SK-N-SH (cell line): ENCODE results near the gene BIRC7. TPM values are rescaled to one million over a fixed set of nuclear protein-coding genes. Genes with fewer than 3 reads are reported as not detected.

Source experiments
- CTCF ChIA-PET: fragments of 300-600, 350-600 bp; formaldehyde crosslinking; extraction: SDS; loops from one replicate; lab custom pipeline; 2021; lab: Yijun Ruan, JAX
- POLR2A ChIA-PET: fragments of 350-600 bp; sonication (Branson Sonifier 250); formaldehyde crosslinking; extraction: SDS; loops from one replicate; lab custom pipeline; 2020; ENCODE audit warnings: antibody characterized with exemption, inconsistent platforms; lab: Yijun Ruan, JAX
- DNase-seq: peaks from one replicate; pipeline ENCODE4 v3.0.0; 2012
- H2AFZ ChIP-seq: fragments of 200-600 bp; sonication (generic); 2 replicates; pipeline ENCODE4 v1.8.1; 2016; ENCODE audit warnings: antibody characterized with exemption, mild to moderate bottlenecking, low read depth
- H3F3A ChIP-seq: fragments of 200-600 bp; sonication (generic); replicated peaks from 2 replicates; pipeline ENCODE3; 2016; ENCODE audit warnings: antibody characterized with exemption, mild to moderate bottlenecking; ENCODE audit not compliant: insufficient read depth
- H3K27ac ChIP-seq, 2 experiments: fragments of 200-500 bp in 1 of 2; fragments of 200-600 bp in 1 of 2; sonication (Bioruptor generic) in 1 of 2; sonication (generic), shearing (Covaris generic) in 1 of 2; 2 replicates each; pipeline versions ENCODE4 v1.5.1 to v1.6.1; 2014 to 2016; ENCODE audit warnings: low read depth in 2 of 2, inconsistent platforms in 1 of 2, low read length in 1 of 2, mild to moderate bottlenecking in 1 of 2, mixed read lengths in 1 of 2
- H3K27me3 ChIP-seq: fragments of 200-600 bp; sonication (generic), shearing (Covaris generic); 2 replicates; pipeline ENCODE4 v1.6.1; 2016; ENCODE audit warnings: mixed run types; ENCODE audit not compliant: insufficient read depth
- H3K36me3 ChIP-seq, 2 experiments: fragments of 200-500 bp in 1 of 2; fragments of 200-600 bp in 1 of 2; sonication (Bioruptor generic) in 1 of 2; sonication (generic) in 1 of 2; replicated peaks in 1 of 2; 2 replicates each; pipeline versions ENCODE3 to v1.5.1; 2014 to 2016; ENCODE audit warnings: low read length in 1 of 2, mild to moderate bottlenecking in 1 of 2; ENCODE audit not compliant: insufficient read depth in 2 of 2, control insufficient read depth in 1 of 2
- H3K4me1 ChIP-seq, 2 experiments: fragments of 200-500 bp in 1 of 2; fragments of 200-600 bp in 1 of 2; sonication (Bioruptor generic) in 1 of 2; sonication (generic), shearing (Covaris generic) in 1 of 2; 2 replicates each; pipeline versions ENCODE4 v1.5.1 to v1.6.1; 2014 to 2016; ENCODE audit warnings: low read depth in 1 of 2, low read length in 1 of 2, mixed run types in 1 of 2; ENCODE audit not compliant: insufficient read depth in 2 of 2, control insufficient read depth in 1 of 2
- H3K4me2 ChIP-seq: fragments of 200-600 bp; sonication (generic), shearing (Covaris generic); 2 replicates; pipeline ENCODE4 v1.6.1; 2017; ENCODE audit warnings: mixed run types
- H3K4me3 ChIP-seq, 2 experiments: fragments of 200-500 bp in 1 of 2; fragments of 200-600 bp in 1 of 2; sonication (Bioruptor generic) in 1 of 2; sonication (generic), shearing (Covaris generic) in 1 of 2; 2 replicates each; pipeline versions ENCODE4 v1.5.1 to v1.8.1; 2014 to 2016; ENCODE audit warnings: low read depth in 2 of 2, inconsistent platforms in 1 of 2, low read length in 1 of 2, mild to moderate bottlenecking in 1 of 2, mixed read lengths in 1 of 2, moderate library complexity in 1 of 2
- H3K79me2 ChIP-seq: fragments of 200-600 bp; sonication (generic); 2 replicates; pipeline ENCODE4 v1.8.1; 2017; ENCODE audit warnings: mild to moderate bottlenecking; ENCODE audit not compliant: insufficient read depth
- H3K9ac ChIP-seq: fragments of 200-600 bp; sonication (generic); 2 replicates; pipeline ENCODE4 v1.6.1; 2017; ENCODE audit warnings: mixed run types
- H3K9me2 ChIP-seq: fragments of 200-600 bp; sonication (generic); 2 replicates; pipeline ENCODE4 v1.6.1; 2017; ENCODE audit warnings: mixed run types
- H3K9me3 ChIP-seq: fragments of 200-600 bp; sonication (generic); 2 replicates; pipeline ENCODE4 v1.6.1; 2017; ENCODE audit warnings: mixed run types, mild to moderate bottlenecking, moderate library complexity
- H4K20me1 ChIP-seq: fragments of 200-600 bp; sonication (generic); 2 replicates; pipeline ENCODE4 v1.6.1; 2017; ENCODE audit warnings: mild to moderate bottlenecking, mixed run types; ENCODE audit not compliant: insufficient read depth
- ELF1 ChIP-seq: IDR thresholded peaks from 2 replicates; pipeline ENCODE4 v1.4.0; 2012
- EZH2phosphoT487 ChIP-seq: fragments of 200-600 bp; sonication (generic); IDR thresholded peaks from 2 replicates; pipeline ENCODE4 v1.6.1; 2017; ENCODE audit warnings: low read depth, mixed run types, mild to moderate bottlenecking, antibody characterized with exemption, moderate library complexity, borderline replicate concordance
- FOSL2 ChIP-seq: IDR thresholded peaks from 2 replicates; pipeline ENCODE4 v1.4.0; 2012; ENCODE audit warnings: low read depth, mild to moderate bottlenecking, moderate library complexity, borderline replicate concordance
- JUND ChIP-seq: IDR thresholded peaks from 2 replicates; pipeline ENCODE4 v1.4.0; 2012
- MEF2A ChIP-seq: IDR thresholded peaks from 2 replicates; pipeline ENCODE4 v1.4.0; 2012; ENCODE audit warnings: low read depth, borderline replicate concordance
- NFIC ChIP-seq: IDR thresholded peaks from 2 replicates; pipeline ENCODE4 v1.4.0; 2012; ENCODE audit warnings: borderline replicate concordance
- NRF1 ChIP-seq: IDR thresholded peaks from 2 replicates; pipeline ENCODE4 v1.6.1; 2012; ENCODE audit warnings: low read depth, mild to moderate bottlenecking, low read length
- SIN3A ChIP-seq: IDR thresholded peaks from 2 replicates; pipeline ENCODE4 v1.6.1; 2012; ENCODE audit warnings: low read depth, mild to moderate bottlenecking, low read length, moderate library complexity, borderline replicate concordance
- TAF1 ChIP-seq: IDR thresholded peaks from 2 replicates; pipeline ENCODE4 v1.6.1; 2012; ENCODE audit warnings: low read depth, mild to moderate bottlenecking, low read length, moderate library complexity, borderline replicate concordance
- TCF12 ChIP-seq: IDR thresholded peaks from 2 replicates; pipeline ENCODE4 v1.4.0; 2012
- TEAD4 ChIP-seq: IDR thresholded peaks from 2 replicates; pipeline ENCODE4 v1.4.0; 2012; ENCODE audit warnings: mild to moderate bottlenecking, borderline replicate concordance; ENCODE audit not compliant: insufficient read depth
- YY1 ChIP-seq: IDR thresholded peaks from 2 replicates; pipeline ENCODE4 v1.4.0; 2012; ENCODE audit warnings: low read depth, mild to moderate bottlenecking
- WGBS: methylation state at CpG from one replicate; pipeline ENCODE4 v1.1.6; 2017; ENCODE audit warnings: low lambda C conversion rate; 5-methylcytosine and 5-hydroxymethylcytosine counted together
- polyA plus RNA-seq, 3 experiments: library from polyadenylated mRNA; depleted of rRNA; stranded (reverse); fragments of >200 nt; gene quantifications; 2 replicates each; pipeline ENCODE4 v1.2.3, GENCODE V29; 2012
- TF ChIP-seq, protein P1 (sequence below): IDR thresholded peaks from 2 replicates; pipeline ENCODE4; 2012
- TF ChIP-seq, protein P2 (sequence below): fragments of 150-350 bp; IDR thresholded peaks from 2 replicates; pipeline ENCODE4 v1.6.1; 2017; ENCODE audit warnings: antibody characterized with exemption, low read length, low read depth, borderline replicate concordance
- TF ChIP-seq, protein P3 (sequence below): IDR thresholded peaks from 2 replicates; pipeline ENCODE4 v1.4.0; 2012; ENCODE audit warnings: low read depth

BIRC7 gene
- polyA plus RNA-seq, 1 of the 3 experiments (the other 2 are of a cell fraction): not detected

DNA sequence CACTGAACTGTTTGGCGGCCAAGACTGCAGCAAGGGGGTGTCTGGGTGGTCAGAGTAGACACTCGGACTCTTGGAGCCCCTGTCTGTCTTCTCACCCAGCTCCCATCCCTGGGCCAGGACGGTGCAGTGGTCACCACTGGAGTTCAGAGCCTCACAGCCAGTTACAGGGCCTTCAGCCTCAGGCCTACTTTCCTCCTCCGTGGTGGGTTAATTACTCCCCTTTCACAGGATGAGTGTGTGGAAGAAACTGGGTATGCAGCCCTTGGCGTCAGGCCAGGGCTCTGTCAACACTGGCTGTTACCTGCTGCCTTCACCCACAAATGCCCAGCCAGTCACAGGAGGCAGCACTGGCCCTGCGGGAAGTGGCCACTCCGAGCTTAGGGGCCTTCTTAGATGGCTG, 18.0 kb upstream of the BIRC7 start:
- CTCF ChIA-PET: interaction anchor here (1.1 to 1.9 kb wide), 3 partner anchors 59 to 164 kb away, joined by 3 to 6 read pairs (median 4); no protein-coding TSS in a partner anchor
- no peak overlapping the region for H2AFZ ChIP-seq

DNA sequence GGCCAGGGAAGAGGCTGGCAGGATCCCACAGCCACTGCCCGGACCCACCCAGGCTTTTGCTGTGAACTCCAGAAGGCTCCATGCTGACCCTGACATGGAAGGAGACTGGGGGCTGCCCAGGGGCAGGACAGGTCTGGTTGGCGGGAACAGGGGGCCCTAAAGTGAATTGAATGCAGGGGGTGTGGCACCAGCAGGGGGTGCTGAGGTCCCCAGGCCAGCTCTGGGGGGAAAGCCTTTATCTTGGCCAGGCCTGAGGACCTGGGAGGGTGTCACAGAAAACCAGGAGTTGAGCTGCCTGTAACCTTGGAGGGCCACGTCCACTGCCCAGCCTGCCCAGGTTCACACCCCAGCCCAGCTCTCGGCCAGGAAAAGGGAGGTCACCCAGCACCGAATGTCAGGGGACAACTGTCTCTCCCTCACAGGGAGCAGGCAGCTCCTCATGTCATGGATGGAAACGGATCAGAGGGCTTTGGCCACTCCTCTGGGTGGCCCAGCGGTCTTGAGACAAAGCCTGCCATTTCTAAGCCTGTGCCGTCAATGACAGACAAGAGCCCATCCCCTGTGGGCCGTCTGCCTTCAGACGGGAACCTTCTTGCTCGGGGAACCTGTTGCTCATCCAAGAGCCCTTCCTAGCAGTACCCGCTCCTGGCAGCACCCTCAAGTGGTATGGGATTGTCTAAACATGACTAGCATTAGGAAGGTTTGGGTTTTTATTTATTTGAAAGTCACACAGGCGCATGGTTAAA, 16.8 kb upstream of the BIRC7 start:
- no peak overlapping the region for H3K9ac ChIP-seq
- CTCF ChIA-PET: interaction anchor here (1.1 to 1.2 kb wide), 2 partner anchors 12 to 162 kb away, joined by 5 read pairs; no protein-coding TSS in a partner anchor

More for the DNA sequence above, 18.0 kb upstream of the BIRC7 start:
- Histone ChIP-seq H4K20me1 (peaks cover 23% of the 10 kb centered on the region), H3K27ac (no peak overlapping the region), H3K36me3 (peaks cover 16 to 17% of the 10 kb centered on the region in 2 experiments), H3K9me3 (no peaks in the 10 kb centered on the region), H3K4me3 (no peak overlapping the region), H3K9ac (no peak overlapping the region), H3K4me2 (no peak overlapping the region), H3K4me1 (peaks cover 10 to 21% of the 10 kb centered on the region in 2 experiments; a peak in 3 of 4 replicates), H3K79me2 (peaks cover 30% of the 10 kb centered on the region), H3F3A (no peaks in the 10 kb centered on the region), H3K9me2 (no peaks in the 10 kb centered on the region), H3K27me3 (0 out of 2 replicates have a peak, but pooled peaks cover 6% of the 10 kb centered on the region)
- DNase-seq: no peak
- 76% methylated on average over 3 of the region's 7 CpGs for WGBS
- TF ChIP-seq, protein P1, sequence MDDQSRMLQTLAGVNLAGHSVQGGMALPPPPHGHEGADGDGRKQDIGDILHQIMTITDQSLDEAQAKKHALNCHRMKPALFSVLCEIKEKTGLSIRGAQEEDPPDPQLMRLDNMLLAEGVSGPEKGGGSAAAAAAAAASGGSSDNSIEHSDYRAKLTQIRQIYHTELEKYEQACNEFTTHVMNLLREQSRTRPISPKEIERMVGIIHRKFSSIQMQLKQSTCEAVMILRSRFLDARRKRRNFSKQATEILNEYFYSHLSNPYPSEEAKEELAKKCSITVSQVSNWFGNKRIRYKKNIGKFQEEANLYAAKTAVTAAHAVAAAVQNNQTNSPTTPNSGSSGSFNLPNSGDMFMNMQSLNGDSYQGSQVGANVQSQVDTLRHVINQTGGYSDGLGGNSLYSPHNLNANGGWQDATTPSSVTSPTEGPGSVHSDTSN: no peak
- no peak for TF ChIP-seq NRF1
- no peak for TF ChIP-seq TCF12
- TF ChIP-seq, protein P2, sequence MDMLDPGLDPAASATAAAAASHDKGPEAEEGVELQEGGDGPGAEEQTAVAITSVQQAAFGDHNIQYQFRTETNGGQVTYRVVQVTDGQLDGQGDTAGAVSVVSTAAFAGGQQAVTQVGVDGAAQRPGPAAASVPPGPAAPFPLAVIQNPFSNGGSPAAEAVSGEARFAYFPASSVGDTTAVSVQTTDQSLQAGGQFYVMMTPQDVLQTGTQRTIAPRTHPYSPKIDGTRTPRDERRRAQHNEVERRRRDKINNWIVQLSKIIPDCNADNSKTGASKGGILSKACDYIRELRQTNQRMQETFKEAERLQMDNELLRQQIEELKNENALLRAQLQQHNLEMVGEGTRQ: no peak
- TF ChIP-seq EZH2phosphoT487: no peak
- TF ChIP-seq JUND: no peak
- TF ChIP-seq FOSL2: no peak
- TF ChIP-seq, protein P3, sequence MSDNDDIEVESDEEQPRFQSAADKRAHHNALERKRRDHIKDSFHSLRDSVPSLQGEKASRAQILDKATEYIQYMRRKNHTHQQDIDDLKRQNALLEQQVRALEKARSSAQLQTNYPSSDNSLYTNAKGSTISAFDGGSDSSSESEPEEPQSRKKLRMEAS: no peak
- TF ChIP-seq TAF1: no peak
- no peak for TF ChIP-seq ELF1
- no peak for TF ChIP-seq NFIC
- TF ChIP-seq SIN3A: no peak
- POLR2A ChIA-PET: no interaction called here

More for the DNA sequence above, 16.8 kb upstream of the BIRC7 start:
- POLR2A ChIA-PET: no interaction called here
- Histone ChIP-seq H3K36me3 (peaks cover 7 to 8% of the 10 kb centered on the region in 2 experiments), H4K20me1 (peaks cover 12% of the 10 kb centered on the region), H3K9me3 (no peaks in the 10 kb centered on the region), H3K4me1 (peaks cover 10 to 26% of the 10 kb centered on the region in 2 experiments; a peak in 3 of 4 replicates), H3K4me3 (no peak overlapping the region), H3K27ac (no peak overlapping the region), H2AFZ (no peak overlapping the region), H3F3A (no peaks in the 10 kb centered on the region), H3K9me2 (no peaks in the 10 kb centered on the region), H3K4me2 (no peak overlapping the region), H3K79me2 (peaks cover 19% of the 10 kb centered on the region), H3K27me3 (0 out of 2 replicates have a peak, but pooled peaks cover 6% of the 10 kb centered on the region)
- DNase-seq: no peak
- 56% methylated on average over 8 of the region's 13 CpGs for WGBS
- TF ChIP-seq, protein P2: no peak
- TF ChIP-seq MEF2A (no peak), SIN3A (no peak), YY1 (no peak), JUND (no peak), TEAD4 (no peak)
